Breast epithelium (tissue), 3 donors: ENCODE measurements around the gene ANGEL2.

Source experiments
- CTCF ChIP-seq, 3 donors: fragments of 450-650 bp; IDR thresholded peaks; one replicate each; pipeline ENCODE4 v1.5.1; 2016 to 2017; ENCODE audit warnings: antibody characterized with exemption in 3 of 3, mild to moderate bottlenecking in 3 of 3, moderate library complexity in 3 of 3
- POLR2A ChIP-seq: fragments of 450-650 bp; IDR thresholded peaks from one replicate; pipeline ENCODE4 v1.6.1; 2016; ENCODE audit warnings: antibody characterized with exemption, mild to moderate bottlenecking, moderate library complexity
- POLR2AphosphoS5 ChIP-seq, 3 donors: sonication (generic); formaldehyde crosslinking; IDR thresholded peaks; one replicate each; pipeline ENCODE4 v1.6.1; 2017; ENCODE audit warnings: antibody characterized with exemption in 3 of 3

DNA sequence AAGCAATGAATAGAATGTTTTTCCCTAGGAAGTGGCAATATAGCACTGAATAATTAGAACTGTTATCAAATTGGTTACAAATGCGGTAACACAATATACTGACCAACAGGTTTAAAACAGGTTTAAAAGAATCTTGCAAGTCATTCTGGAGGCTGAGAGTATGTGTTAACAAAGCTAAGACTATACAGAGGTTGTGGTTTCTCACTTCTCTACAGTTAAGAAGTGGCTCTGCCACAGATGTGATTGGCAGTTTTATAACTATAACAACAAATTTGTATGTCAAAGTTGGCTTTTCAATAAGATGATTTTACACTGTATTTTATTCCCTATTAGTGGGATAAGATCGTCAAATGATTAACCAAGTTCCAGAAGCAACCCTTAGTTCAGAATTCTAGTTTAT, 7.1 kb downstream of the ANGEL2 start:
- TF ChIP-seq POLR2A (no peak), CTCF (IDR thresholded peaks at IDR 0.05) (no peak), POLR2AphosphoS5 (IDR thresholded peaks at IDR 0.05) (no peak)
